Activated CD4-positive, alpha-beta memory T cell treated with anti-CD3 and anti-CD28 coated beads, Interleukin-2, amount 10 ng/mL, durations not matched to agents 7 days and 5 days (primary cell): Measurements from ENCODE around the gene CDK2AP2. TPM values are rescaled to one million over a fixed set of nuclear protein-coding genes. Genes with fewer than 3 reads are reported as not detected.
"Not testable (repeated sequence)": the region's sequence is repeated elsewhere in the genome, so short reads cannot be mapped to it uniquely, and the experiment has no call there.

Source experiments
- CTCF ChIA-PET: fragments of 350-600 bp; sonication (Branson Sonifier 250); formaldehyde crosslinking; loops from one replicate; lab custom pipeline; 2021; ENCODE audit warnings: antibody characterized with exemption, inconsistent platforms; lab: Charles Lee
- POLR2A ChIA-PET: fragments of 350-600 bp; sonication (Branson Sonifier 250); formaldehyde crosslinking; loops from one replicate; lab custom pipeline; 2021; ENCODE audit warnings: antibody characterized with exemption; lab: Charles Lee
- DNase-seq: peaks from one replicate; pipeline ENCODE4 v3.0.0-alpha.2; 2020
- H3K27ac Mint-ChIP-seq: one replicate; pipeline ENCODE4 v1.8.0; 2021; ENCODE audit warnings: mild to moderate bottlenecking, mixed read lengths
- H3K27me3 Mint-ChIP-seq: one replicate; pipeline ENCODE4 v1.8.0; 2021; ENCODE audit warnings: mixed read lengths
- H3K36me3 Mint-ChIP-seq: one replicate; pipeline ENCODE4 v1.8.0; 2021; ENCODE audit warnings: low read depth, mixed read lengths
- H3K4me1 Mint-ChIP-seq: one replicate; pipeline ENCODE4 v1.8.0; 2021; ENCODE audit warnings: mixed read lengths
- H3K4me3 Mint-ChIP-seq: one replicate; pipeline ENCODE4 v1.8.0; 2021; ENCODE audit warnings: mild to moderate bottlenecking, mixed read lengths
- H3K9me3 Mint-ChIP-seq: one replicate; pipeline ENCODE4 v1.8.0; 2021; ENCODE audit warnings: mixed read lengths
- total RNA-seq, 2 experiments: library from RNA; stranded (reverse); gene quantifications; one replicate each; pipeline ENCODE4 v1.2.3, GENCODE V29; 2021

The CDK2AP2 gene
- total RNA-seq, 2 experiments from 2014 or later: 116 to 119 TPM

- no peak overlapping the region for H3K4me3 Mint-ChIP-seq
- H3K4me1 Mint-ChIP-seq: peaks cover 32% of the 10 kb centered on the region
- peaks cover 5% of the 10 kb centered on the region for H3K36me3 Mint-ChIP-seq
- POLR2A ChIA-PET: interaction anchor here (7.8 to 10.2 kb wide), 2 partner anchors 15 to 33 kb away, joined by 94 to 134 read pairs; partner anchors contain the start of genes AIP and PTPRCAP
- H3K9me3 Mint-ChIP-seq: no peaks in the 10 kb centered on the region
- DNase-seq: no peak
- H3K27me3 Mint-ChIP-seq: no peaks in the 10 kb centered on the region
- H3K27ac Mint-ChIP-seq: no peak overlapping the region
- CTCF ChIA-PET: interaction anchor here (1.3 kb wide), 1 partner anchor 75 kb away, joined by 3 read pairs; no protein-coding TSS in a partner anchor
Observed at GRCh38 chr11:67470337-67471002, 37.5 kb downstream of the CDK2AP2 start.

GRCh38 chr11:67469508-67469811 lies 38.5 kb downstream of the CDK2AP2 start:
- peaks cover 8% of the 10 kb centered on the region for H3K36me3 Mint-ChIP-seq
- H3K27ac Mint-ChIP-seq: peak overlapping the region; percentile 61
- H3K27me3 Mint-ChIP-seq: no peaks in the 10 kb centered on the region
- CTCF ChIA-PET: interaction anchor here (1.3 to 1.6 kb wide), 2 partner anchors 31 to 74 kb away, joined by 3 to 14 read pairs; partner anchors contain the start of gene PTPRCAP
- peaks cover 37% of the 10 kb centered on the region for H3K4me1 Mint-ChIP-seq
- peak overlapping the region; percentile 70 for H3K4me3 Mint-ChIP-seq
- no peaks in the 10 kb centered on the region for H3K9me3 Mint-ChIP-seq
- no peak for DNase-seq
- POLR2A ChIA-PET: interaction anchor here (1.0 to 10.2 kb wide), 10 partner anchors 11 to 75 kb away, joined by 3 to 134 read pairs (median 6); partner anchors contain the start of genes AIP, GPR152, PPP1CA and PTPRCAP

- Mint-ChIP-seq H3K27ac (peak within 1 kb of the TSS; percentile 75), H3K36me3 (peaks cover 8% of the 10 kb centered on the region), H3K4me1 (peaks cover 41% of the 10 kb centered on the region), H3K4me3 (peak within 1 kb of the TSS; percentile 86), H3K9me3 (no peaks in the 10 kb centered on the region), H3K27me3 (no peaks in the 10 kb centered on the region)
- ChIA-PET CTCF (interaction anchor here (0.6 to 2.1 kb wide), 5 partner anchors 13 to 67 kb away, joined by 3 to 14 read pairs (median 4); partner anchors contain the start of genes PPP1CA and PTPRCAP), POLR2A (interaction anchor here (0.7 to 10.2 kb wide), 22 partner anchors 8 to 115 kb away, joined by 3 to 134 read pairs (median 4); partner anchors contain the start of genes AIP, CLCF1, CORO1B and GPR152)
- peak; percentile 93 for DNase-seq
Observed at GRCh38 chr11:67468759-67469507, 39.0 kb downstream of the CDK2AP2 start, which contains the start of gene TMEM134. TSS of gene TMEM134 (minus strand) at chr11:67469251. CDS start at chr11:67469192, 59 bp downstream.

- peaks cover 41% of the 10 kb centered on the region for H3K4me1 Mint-ChIP-seq
- no peaks in the 10 kb centered on the region for H3K9me3 Mint-ChIP-seq
- no peaks in the 10 kb centered on the region for H3K27me3 Mint-ChIP-seq
- peak overlapping the region; percentile 75 for H3K27ac Mint-ChIP-seq
- ChIA-PET POLR2A (interaction anchor here (0.7 to 10.2 kb wide), 22 partner anchors 8 to 115 kb away, joined by 3 to 134 read pairs (median 4); partner anchors contain the start of genes AIP, CLCF1, CORO1B and GPR152), CTCF (interaction anchor here (0.6 to 2.1 kb wide), 6 partner anchors 13 to 67 kb away, joined by 3 to 14 read pairs (median 4); partner anchors contain the start of genes PPP1CA and PTPRCAP)
- DNase-seq: no peak
- H3K36me3 Mint-ChIP-seq: peaks cover 8% of the 10 kb centered on the region
- H3K4me3 Mint-ChIP-seq: peak overlapping the region; percentile 86
Observed at GRCh38 chr11:67468456-67468758, 39.6 kb downstream of the CDK2AP2 start.

GRCh38 chr11:67468056-67468455 lies 39.9 kb downstream of the CDK2AP2 start:
- ChIA-PET CTCF (interaction anchor here (0.6 to 2.1 kb wide), 6 partner anchors 14 to 67 kb away, joined by 3 to 7 read pairs (median 4); partner anchors contain the start of genes PITPNM1 and PPP1CA), POLR2A (interaction anchor here (1.0 to 10.2 kb wide), 16 partner anchors 7 to 115 kb away, joined by 3 to 134 read pairs (median 6); partner anchors contain the start of genes AIP, CLCF1, CORO1B and GPR152)
- peak overlapping the region; percentile 75 for H3K27ac Mint-ChIP-seq
- peak overlapping the region; percentile 86 for H3K4me3 Mint-ChIP-seq
- no peaks in the 10 kb centered on the region for H3K9me3 Mint-ChIP-seq
- H3K4me1 Mint-ChIP-seq: peaks cover 41% of the 10 kb centered on the region
- DNase-seq: no peak
- H3K36me3 Mint-ChIP-seq: peaks cover 8% of the 10 kb centered on the region
- H3K27me3 Mint-ChIP-seq: no peaks in the 10 kb centered on the region

GRCh38 chr11:67466962-67467771 lies 40.8 kb downstream of the CDK2AP2 start:
- Mint-ChIP-seq H3K36me3 (peaks cover 8% of the 10 kb centered on the region), H3K27ac (peak overlapping the region; percentile 56), H3K9me3 (no peaks in the 10 kb centered on the region), H3K27me3 (no peaks in the 10 kb centered on the region), H3K4me3 (peak overlapping the region; percentile 86), H3K4me1 (peaks cover 41% of the 10 kb centered on the region)
- POLR2A ChIA-PET: interaction anchor here (0.8 to 10.2 kb wide), 9 partner anchors 16 to 114 kb away, joined by 3 to 134 read pairs (median 10); partner anchors contain the start of genes AIP, CORO1B, GPR152 and PITPNM1
- no peak for DNase-seq
- CTCF ChIA-PET: interaction anchor here (1.0 to 2.1 kb wide), 4 partner anchors 28 to 65 kb away, joined by 4 to 7 read pairs (median 5); partner anchors contain the start of gene PITPNM1

- ChIA-PET CTCF (interaction anchor here (1.0 to 2.0 kb wide), 3 partner anchors 27 to 64 kb away, joined by 4 to 5 read pairs (median 5); partner anchors contain the start of gene PITPNM1), POLR2A (interaction anchor here (1.0 to 10.2 kb wide), 9 partner anchors 15 to 74 kb away, joined by 3 to 134 read pairs (median 7); partner anchors contain the start of genes AIP, CORO1B, GPR152 and PPP1CA)
- H3K9me3 Mint-ChIP-seq: no peaks in the 10 kb centered on the region
- no peaks in the 10 kb centered on the region for H3K27me3 Mint-ChIP-seq
- peaks cover 8% of the 10 kb centered on the region for H3K36me3 Mint-ChIP-seq
- H3K27ac Mint-ChIP-seq: peak overlapping the region; percentile 35
- H3K4me3 Mint-ChIP-seq: no peak overlapping the region
- H3K4me1 Mint-ChIP-seq: peaks cover 41% of the 10 kb centered on the region
- DNase-seq: no peak
Observed at GRCh38 chr11:67466367-67466766, 41.6 kb downstream of the CDK2AP2 start.

- H3K36me3 Mint-ChIP-seq, H3K27me3 Mint-ChIP-seq, DNase-seq, H3K9me3 Mint-ChIP-seq: not testable (repeated sequence)
- Mint-ChIP-seq H3K4me1 (peaks cover 41% of the 10 kb centered on the region), H3K4me3 (peak overlapping the region; percentile 84), H3K27ac (peak overlapping the region; percentile 89)
- ChIA-PET POLR2A (interaction anchor here (0.9 to 10.2 kb wide), 17 partner anchors 14 to 226 kb away, joined by 3 to 134 read pairs (median 4); partner anchors contain the start of genes AIP, CORO1B, PPP1CA and PTPRCAP), CTCF (interaction anchor here (1.5 to 1.6 kb wide), 2 partner anchors 27 to 64 kb away, joined by 6 to 7 read pairs; partner anchors contain the start of gene PPP1CA)
Observed at GRCh38 chr11:67465530-67465929, 42.4 kb downstream of the CDK2AP2 start.

- no peak for DNase-seq
- peaks cover 41% of the 10 kb centered on the region for H3K4me1 Mint-ChIP-seq
- peak overlapping the region; percentile 89 for H3K27ac Mint-ChIP-seq
- peaks cover 8% of the 10 kb centered on the region for H3K36me3 Mint-ChIP-seq
- H3K4me3 Mint-ChIP-seq: peak overlapping the region; percentile 84
- H3K27me3 Mint-ChIP-seq: peaks cover 2% of the 10 kb centered on the region
- H3K9me3 Mint-ChIP-seq: no peaks in the 10 kb centered on the region
- CTCF ChIA-PET: interaction anchor here (0.7 to 1.6 kb wide), 3 partner anchors 27 to 121 kb away, joined by 3 to 7 read pairs (median 6); partner anchors contain the start of gene PPP1CA
- POLR2A ChIA-PET: interaction anchor here (0.9 to 10.2 kb wide), 17 partner anchors 14 to 225 kb away, joined by 3 to 134 read pairs (median 4); partner anchors contain the start of genes AIP, CORO1B, PPP1CA and PTPRCAP
Observed at GRCh38 chr11:67465189-67465510, 42.8 kb downstream of the CDK2AP2 start.

- H3K36me3 Mint-ChIP-seq: peaks cover 8% of the 10 kb centered on the region
- peaks cover 42% of the 10 kb centered on the region for H3K4me1 Mint-ChIP-seq
- peak overlapping the region; percentile 89 for H3K27ac Mint-ChIP-seq
- H3K27me3 Mint-ChIP-seq: peaks cover 4% of the 10 kb centered on the region
- DNase-seq: peak; percentile 95
- peak overlapping the region; percentile 84 for H3K4me3 Mint-ChIP-seq
- ChIA-PET POLR2A (interaction anchor here (0.9 to 10.2 kb wide), 13 partner anchors 15 to 225 kb away, joined by 3 to 134 read pairs (median 5); partner anchors contain the start of genes AIP, PPP1CA, PTPRCAP and RAD9A), CTCF (interaction anchor here (0.7 to 1.6 kb wide), 3 partner anchors 26 to 120 kb away, joined by 3 to 7 read pairs (median 6); partner anchors contain the start of gene PPP1CA)
- H3K9me3 Mint-ChIP-seq: no peaks in the 10 kb centered on the region
Observed at GRCh38 chr11:67464411-67465188, 43.4 kb downstream of the CDK2AP2 start.
